AG04450 (cell line): Measurements from ENCODE around the gene EIF4G2. TPM values are rescaled to one million over a fixed set of nuclear protein-coding genes. Genes with fewer than 3 reads are reported as not detected.

Experiments
- CTCF ChIA-PET: fragments of 300-600, 350-600 bp; formaldehyde crosslinking; extraction: SDS; loops from one replicate; lab custom pipeline; 2022; ENCODE audit warnings: antibody characterized with exemption, inconsistent platforms; lab: Charles Lee
- POLR2A ChIA-PET: fragments of 350-600 bp; formaldehyde crosslinking; extraction: SDS; loops from one replicate; lab custom pipeline; 2021; ENCODE audit warnings: antibody characterized with exemption, inconsistent platforms; lab: Yijun Ruan, JAX
- DNase-seq: peaks from one replicate; pipeline ENCODE4 v3.0.0-alpha.2; 2011; ENCODE audit warnings: low read depth, low spot score
- H3K27ac ChIP-seq: one replicate; pipeline ENCODE4 v1.5.1; 2012; ENCODE audit warnings: low read depth, low read length, control low read depth
- H3K27me3 ChIP-seq: one replicate; pipeline ENCODE4 v1.6.0; 2012; ENCODE audit warnings: low read length; ENCODE audit not compliant: control insufficient read depth, insufficient read depth
- H3K4me3 ChIP-seq: 2 replicates; pipeline ENCODE4 v1.5.1; 2011; ENCODE audit warnings: mild to moderate bottlenecking, low read depth, low read length, control low read depth
- H3K9me3 ChIP-seq: 2 replicates; pipeline ENCODE4 v1.5.1; 2012; ENCODE audit warnings: low read length; ENCODE audit not compliant: control insufficient read depth, insufficient read depth
- polyA plus RNA-seq: library from polyadenylated mRNA; depleted of rRNA; stranded (reverse); fragments of >200 nt; gene quantifications from 2 replicates; pipeline ENCODE4 v1.2.3, GENCODE V29; 2011
- TF ChIP-seq, protein P1 (sequence below): IDR thresholded peaks from 2 replicates; pipeline ENCODE4 v1.5.1; 2011; ENCODE audit warnings: low read depth, low read length, control low read depth, inconsistent platforms

Gene EIF4G2
- polyA plus RNA-seq, 1 experiment: 1,432 TPM

DNA sequence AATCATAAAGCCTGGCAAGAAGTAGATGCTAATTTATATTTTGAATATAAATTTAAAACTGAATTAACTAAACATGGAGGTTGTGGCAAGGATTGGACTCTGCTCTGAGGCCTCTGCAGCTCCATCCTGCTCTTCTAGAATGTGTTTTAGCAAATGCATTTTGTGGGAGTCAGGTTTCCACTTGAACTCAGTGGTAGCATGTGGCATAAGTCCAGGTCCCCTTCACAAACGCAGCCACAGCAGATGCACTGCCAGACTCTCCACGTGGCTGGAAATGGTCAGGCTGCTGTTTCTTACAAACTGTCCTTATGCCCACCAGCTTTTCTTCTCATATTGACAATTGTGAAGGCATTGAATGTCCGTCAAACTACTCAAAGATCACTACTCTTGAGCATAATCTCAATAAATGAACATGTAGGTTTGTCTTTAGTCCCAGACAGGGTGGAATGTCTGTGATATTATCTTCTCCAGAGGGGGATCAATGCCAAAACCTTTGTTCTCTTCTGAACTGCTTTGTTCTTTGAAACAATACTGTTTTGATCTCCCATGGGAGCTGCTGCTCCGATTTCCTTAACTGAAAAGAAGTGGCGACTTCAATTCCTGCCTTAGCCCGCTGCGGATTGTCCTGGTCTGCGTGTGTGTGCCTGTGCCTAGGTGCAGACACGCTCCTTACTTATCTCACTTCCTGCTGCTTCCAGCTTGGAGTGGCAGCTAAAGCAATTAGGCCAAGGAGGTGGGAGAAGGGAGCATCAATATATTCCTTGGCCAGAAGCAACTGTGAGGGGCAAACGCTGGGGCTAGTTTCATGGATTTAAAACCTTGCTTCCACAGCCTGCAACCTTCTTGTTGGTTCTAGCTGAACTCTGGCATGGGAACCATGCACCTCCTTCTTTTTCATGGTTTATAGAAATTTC is 24.2 kb downstream of the EIF4G2 start:
- ChIA-PET CTCF (interaction anchor here (0.9 to 1.9 kb wide), 4 partner anchors 8 to 243 kb away, joined by 3 to 9 read pairs (median 4); no protein-coding TSS in a partner anchor), POLR2A (interaction anchor here (2.8 kb wide), 1 partner anchor 24 kb away, joined by 12 read pairs; the partner anchor contains the start of gene EIF4G2)
- H3K27me3 ChIP-seq: no peaks in the 10 kb centered on the region
- TF ChIP-seq, protein P1, sequence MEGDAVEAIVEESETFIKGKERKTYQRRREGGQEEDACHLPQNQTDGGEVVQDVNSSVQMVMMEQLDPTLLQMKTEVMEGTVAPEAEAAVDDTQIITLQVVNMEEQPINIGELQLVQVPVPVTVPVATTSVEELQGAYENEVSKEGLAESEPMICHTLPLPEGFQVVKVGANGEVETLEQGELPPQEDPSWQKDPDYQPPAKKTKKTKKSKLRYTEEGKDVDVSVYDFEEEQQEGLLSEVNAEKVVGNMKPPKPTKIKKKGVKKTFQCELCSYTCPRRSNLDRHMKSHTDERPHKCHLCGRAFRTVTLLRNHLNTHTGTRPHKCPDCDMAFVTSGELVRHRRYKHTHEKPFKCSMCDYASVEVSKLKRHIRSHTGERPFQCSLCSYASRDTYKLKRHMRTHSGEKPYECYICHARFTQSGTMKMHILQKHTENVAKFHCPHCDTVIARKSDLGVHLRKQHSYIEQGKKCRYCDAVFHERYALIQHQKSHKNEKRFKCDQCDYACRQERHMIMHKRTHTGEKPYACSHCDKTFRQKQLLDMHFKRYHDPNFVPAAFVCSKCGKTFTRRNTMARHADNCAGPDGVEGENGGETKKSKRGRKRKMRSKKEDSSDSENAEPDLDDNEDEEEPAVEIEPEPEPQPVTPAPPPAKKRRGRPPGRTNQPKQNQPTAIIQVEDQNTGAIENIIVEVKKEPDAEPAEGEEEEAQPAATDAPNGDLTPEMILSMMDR: no peak
- no peak overlapping the region for H3K27ac ChIP-seq
- DNase-seq: no peak
- no peaks in the 10 kb centered on the region for H3K9me3 ChIP-seq
- no peak overlapping the region for H3K4me3 ChIP-seq

DNA sequence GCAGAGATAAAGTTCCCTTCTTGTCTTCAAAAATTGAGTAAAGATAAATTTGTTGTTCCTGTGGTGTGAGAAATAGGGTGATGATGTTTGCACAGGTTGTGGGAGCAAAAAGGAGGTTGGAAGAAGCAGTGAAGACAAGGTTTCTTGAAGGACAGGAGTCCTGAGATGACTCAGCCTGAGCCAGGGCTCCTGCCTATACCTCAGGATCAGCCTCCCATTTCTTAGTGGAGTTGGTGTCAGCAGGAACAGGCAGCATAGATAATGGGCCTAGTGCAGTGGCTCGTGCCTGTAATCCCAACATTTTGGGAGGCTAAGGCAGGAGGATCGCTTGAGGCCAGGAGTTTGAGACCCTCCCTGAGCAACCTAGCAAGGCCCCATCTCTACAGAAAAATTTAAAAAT is 28.7 kb downstream of the EIF4G2 start:
- Histone ChIP-seq H3K27ac (no peak overlapping the region), H3K27me3 (no peaks in the 10 kb centered on the region), H3K4me3 (no peak overlapping the region), H3K9me3 (no peaks in the 10 kb centered on the region)
- DNase-seq: no peak
- ChIA-PET POLR2A (no interaction called here), CTCF (interaction anchor here (1.6 to 3.9 kb wide), 3 partner anchors 9 to 12 kb away, joined by 5 to 20 read pairs (median 15); no protein-coding TSS in a partner anchor)
- TF ChIP-seq, protein P1: no peak

DNA sequence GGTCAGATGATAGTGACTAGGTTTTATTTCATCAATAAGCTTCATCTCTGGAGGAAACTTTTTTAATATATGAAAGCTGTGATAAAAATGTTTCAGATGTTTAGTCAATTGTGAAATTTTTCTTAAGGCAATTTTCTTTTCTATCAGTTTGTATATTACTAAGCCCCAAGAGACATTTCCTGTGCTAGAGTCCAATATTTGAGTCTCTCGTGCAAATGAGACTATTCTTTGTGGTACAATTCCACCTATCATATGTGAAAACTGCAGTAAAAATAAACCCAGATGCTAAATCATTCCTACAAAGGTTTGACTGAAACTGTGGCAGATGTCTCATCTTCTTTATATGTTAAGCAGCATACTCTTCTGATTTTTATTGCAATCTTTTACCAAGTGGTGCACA is 29.6 kb downstream of the EIF4G2 start:
- CTCF ChIA-PET: interaction anchor here (0.6 to 3.9 kb wide), 4 partner anchors 9 to 242 kb away, joined by 3 to 20 read pairs (median 9); no protein-coding TSS in a partner anchor
- no peaks in the 10 kb centered on the region for H3K9me3 ChIP-seq
- peak overlapping the region; percentile 88 for H3K27ac ChIP-seq
- H3K4me3 ChIP-seq: no peak overlapping the region
- TF ChIP-seq, protein P1: no peak
- DNase-seq: no peak
- POLR2A ChIA-PET: interaction anchor here (1.0 kb wide), 1 partner anchor 30 kb away, joined by 7 read pairs; the partner anchor contains the start of gene EIF4G2
- H3K27me3 ChIP-seq: no peaks in the 10 kb centered on the region

DNA sequence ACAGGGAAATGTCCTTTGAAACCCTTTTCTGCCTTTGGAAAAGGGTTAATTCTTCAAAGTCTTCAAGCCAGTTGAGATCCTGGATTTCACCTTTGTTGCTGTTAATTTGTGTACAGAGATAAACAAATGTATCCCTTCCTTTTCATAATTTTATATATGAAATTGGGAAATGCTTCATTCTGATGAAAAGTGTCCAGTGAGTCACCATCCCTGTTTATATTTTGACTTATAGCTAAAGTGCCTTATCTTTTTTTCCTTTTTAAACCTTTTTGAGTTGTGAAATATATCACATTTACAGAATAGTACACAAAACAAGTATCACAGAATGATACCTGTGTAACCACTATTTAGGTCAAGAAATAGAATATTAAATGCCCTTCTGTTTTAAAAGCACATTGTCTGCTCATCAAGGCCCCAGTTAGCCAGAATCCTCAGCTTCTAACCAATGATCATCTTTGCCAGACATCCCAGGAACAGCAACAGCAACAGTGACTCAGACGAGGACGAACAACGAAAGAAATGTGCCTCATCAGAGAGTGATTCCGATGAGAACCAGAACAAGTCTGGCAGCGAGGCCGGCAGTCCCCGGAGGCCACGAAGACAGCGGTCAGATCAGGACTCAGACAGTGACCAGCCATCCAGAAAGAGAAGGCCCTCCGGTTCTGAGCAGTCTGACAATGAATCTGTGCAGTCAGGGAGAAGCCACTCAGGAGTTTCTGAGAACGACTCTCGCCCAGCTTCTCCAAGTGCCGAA is 30.3 kb downstream of the EIF4G2 start:
- H3K4me3 ChIP-seq: no peak overlapping the region

More for the DNA sequence above, 30.3 kb downstream of the EIF4G2 start:
- H3K9me3 ChIP-seq: no peaks in the 10 kb centered on the region
- ChIA-PET CTCF (interaction anchor here (1.2 to 3.9 kb wide), 3 partner anchors 8 to 243 kb away, joined by 3 to 20 read pairs (median 15); no protein-coding TSS in a partner anchor), POLR2A (interaction anchor here (1.0 kb wide), 1 partner anchor 30 kb away, joined by 7 read pairs; the partner anchor contains the start of gene EIF4G2)
- H3K27ac ChIP-seq: peak overlapping the region; percentile 88
- no peaks in the 10 kb centered on the region for H3K27me3 ChIP-seq
- TF ChIP-seq, protein P1: no peak
- DNase-seq: peak; percentile 54
